SH-SY5Y (cell line): ENCODE data around the gene ADGRE3.

Source experiments
- GATA2 ChIP-seq: IDR thresholded peaks from 2 replicates; pipeline ENCODE4 v1.6.1; 2011; ENCODE audit warnings: mild to moderate bottlenecking, low read depth, low read length
- GATA3 ChIP-seq: IDR thresholded peaks from 2 replicates; pipeline ENCODE4 v1.6.1; 2011; ENCODE audit warnings: low read depth, mild to moderate bottlenecking, low read length, moderate library complexity

DNA sequence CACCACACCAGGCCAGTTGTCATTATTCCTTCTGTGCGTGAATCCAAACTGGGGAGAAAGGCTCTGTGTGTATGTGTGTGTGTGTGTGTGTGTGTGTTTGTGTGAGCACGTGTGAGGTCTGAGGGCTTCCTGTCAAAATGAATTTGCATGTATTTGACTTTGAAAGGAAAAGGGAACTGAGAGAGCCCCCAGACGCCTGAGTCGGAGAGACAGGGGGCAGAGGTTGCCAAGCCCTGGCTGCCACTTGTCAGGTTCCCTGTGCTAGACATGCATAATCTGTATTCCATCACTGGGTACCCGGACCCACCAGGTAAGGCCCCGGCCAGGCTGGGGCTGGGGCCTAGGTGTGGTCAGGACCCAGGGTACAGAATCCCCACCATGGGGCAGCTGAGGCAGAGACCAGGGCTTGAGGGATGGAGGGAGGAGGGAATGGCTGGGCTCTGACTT, 91.7 kb downstream of the ADGRE3 start, which contains the start of gene CLEC17A:
- no peak for TF ChIP-seq GATA2
- TF ChIP-seq GATA3, result no peak
